GM12878 (cell line): ENCODE results near the gene PGAM2. TPM values are rescaled to one million over a fixed set of nuclear protein-coding genes. Genes with fewer than 3 reads are reported as not detected.
A peak's percentile ranks its signal among the peaks of the same experiment; 100 is the strongest.

Experiments used
- ATAC-seq: fragments of 200-7000 bp; cut with Tn5 transposase; 3 replicates; pipeline ENCODE4 v1.9.1; 2020; ENCODE audit warnings: mild to moderate bottlenecking, moderate library complexity
- BruUV-seq: library from RNA; stranded (reverse); fragments of 400-500 nt; replicated peaks from 2 replicates; lab custom pipeline; 2021; lab: Mats Ljungman, UMichigan
- CTCF ChIA-PET: fragments of 300-600 bp; sonication (Branson Sonifier 250); formaldehyde crosslinking; extraction: SDS; loops from one replicate; lab custom pipeline; 2021; ENCODE audit warnings: inconsistent platforms; lab: Yijun Ruan, JAX
- POLR2A ChIA-PET: fragments of 350-600 bp; formaldehyde crosslinking; extraction: SDS; loops from one replicate; lab custom pipeline; 2021; ENCODE audit warnings: inconsistent platforms; lab: Charles Lee
- RAD21 ChIA-PET: fragments of 300-600 bp; sonication (Branson Sonifier 250); formaldehyde crosslinking; loops from one replicate; lab custom pipeline; 2023; ENCODE audit warnings: antibody characterized with exemption; ENCODE audit not compliant: unreplicated experiment; lab: Charles Lee
- SMC1A ChIA-PET: fragments of 300-600 bp; sonication (Branson Sonifier 250); formaldehyde crosslinking; loops from one replicate; lab custom pipeline; 2023; ENCODE audit not compliant: unreplicated experiment, uncharacterized antibody; lab: Charles Lee
- DNase-seq: peaks from one replicate; pipeline ENCODE4 v3.0.0-alpha.2; 2011; ENCODE audit warnings: low read depth, low spot score
- FAIRE-seq: peaks from 3 replicates; lab custom pipeline; 2011; peaks lifted over from hg19 to GRCh38; lab: Jason Lieb, UNC
- H2AFZ ChIP-seq: 2 replicates; pipeline ENCODE4 v1.6.0; 2011; ENCODE audit warnings: low read depth, low read length, control low read depth; ENCODE audit not compliant: control insufficient read depth
- H3K27ac ChIP-seq: 2 replicates; pipeline ENCODE4 v1.5.1; 2011; ENCODE audit warnings: control low read depth; ENCODE audit not compliant: control insufficient read depth, insufficient read depth
- H3K27me3 ChIP-seq, 2 experiments: replicated peaks in 1 of 2; 2 replicates each; pipeline versions ENCODE4 v1.6.0 to v1.6.1; 2011; ENCODE audit warnings: low read length in 1 of 2; ENCODE audit not compliant: control insufficient read depth in 2 of 2, insufficient read depth in 2 of 2
- H3K36me3 ChIP-seq, 2 experiments: 2 replicates each; pipeline ENCODE4 v1.5.1; 2011; ENCODE audit warnings: low read length in 1 of 2; ENCODE audit not compliant: control insufficient read depth in 2 of 2, insufficient read depth in 2 of 2
- H3K4me1 ChIP-seq: 2 replicates; pipeline ENCODE4 v1.6.1; 2011; ENCODE audit warnings: mild to moderate bottlenecking, low read length, moderate library complexity, mixed read lengths; ENCODE audit not compliant: control insufficient read depth, insufficient read depth
- H3K4me2 ChIP-seq: 2 replicates; pipeline ENCODE4 v1.6.0; 2011; ENCODE audit warnings: control low read depth; ENCODE audit not compliant: control insufficient read depth, insufficient read depth
- H3K4me3 ChIP-seq: fragments of 200-600 bp; sonication (generic); 2 replicates; pipeline ENCODE4 v1.5.1; 2016
- H3K79me2 ChIP-seq: 2 replicates; pipeline ENCODE4 v1.6.0; 2011; ENCODE audit warnings: low read length; ENCODE audit not compliant: control insufficient read depth, insufficient read depth
- H3K9ac ChIP-seq: 2 replicates; pipeline ENCODE4 v1.8.0; 2011; ENCODE audit warnings: low read length, control low read depth, mixed read lengths; ENCODE audit not compliant: control insufficient read depth, insufficient read depth
- H3K9me3 ChIP-seq: replicated peaks from 3 replicates; pipeline ENCODE4 v1.5.1; 2011; ENCODE audit warnings: mild to moderate bottlenecking, low read length; ENCODE audit not compliant: control insufficient read depth, insufficient read depth
- H4K20me1 ChIP-seq: 2 replicates; pipeline ENCODE4 v1.6.0; 2011; ENCODE audit not compliant: control insufficient read depth, insufficient read depth
- EGR1 ChIP-seq, 2 experiments: IDR thresholded peaks; 1 replicate in 1 of 2; 2 replicates in 1 of 2; pipeline ENCODE4 v1.6.1; 2011 to 2012; ENCODE audit warnings: low read depth in 2 of 2, low read length in 2 of 2, borderline replicate concordance in 1 of 2, mild to moderate bottlenecking in 1 of 2, moderate library complexity in 1 of 2
- FOS ChIP-seq: IDR thresholded peaks from 3 replicates; pipeline ENCODE4 v1.6.1; 2011; ENCODE audit warnings: borderline replicate concordance; ENCODE audit not compliant: insufficient read length; ENCODE audit errors: extremely low read depth
- NFYA ChIP-seq: IDR thresholded peaks from 2 replicates; pipeline ENCODE4 v1.6.1; 2011; ENCODE audit warnings: low read depth, mild to moderate bottlenecking, low read length, improper control_type of control experiment, borderline replicate concordance
- POLR2A ChIP-seq: IDR thresholded peaks from 2 replicates; pipeline ENCODE4 v1.6.1; 2011; ENCODE audit warnings: low read depth, mild to moderate bottlenecking, low read length
- SIX5 ChIP-seq: IDR thresholded peaks from 2 replicates; pipeline ENCODE4 v1.6.1; 2011; ENCODE audit warnings: mild to moderate bottlenecking, low read depth, low read length, moderate library complexity; ENCODE audit not compliant: severe bottlenecking
- WGBS: methylation state at CpG from one replicate; pipeline ENCODE4 v1.1.6; 2016; ENCODE audit warnings: low lambda C conversion rate; ENCODE audit not compliant: insufficient replicate concordance, insufficient coverage; ENCODE audit errors: missing lambda C conversion rate; 5-methylcytosine and 5-hydroxymethylcytosine counted together
- in situ Hi-C: fragments of 300-500 bp; cut with MboI; formaldehyde crosslinking; loops from 9 replicates; pipeline ENCODE4 v1.14.3; 2018; ENCODE audit warnings: mixed read lengths
- intact Hi-C: fragments of 100-400 bp; cut with micrococcal nuclease; formaldehyde crosslinking; loops from one replicate; pipeline ENCODE4 v1.14.2; 2022; ENCODE audit not compliant: unreplicated experiment
- polyA plus RNA-seq, 11 experiments: library from polyadenylated mRNA; depleted of rRNA in 4 of 11; unstranded in 6 of 11; stranded (reverse) in 5 of 11; fragments of >200 nt; fragmentation: Nextera tagmentation in 4 of 11; fragmentation: Illumina TruSeq in 1 of 11; extraction: Ambion mirVana in 4 of 11; extraction: Trizol in 1 of 11; gene quantifications; 1 replicate in 1 of 11; 2 replicates in 10 of 11; pipeline versions ENCODE4 v1.2.1 to v1.2.3, GENCODE V29; 2011 to 2016; ENCODE audit warnings: inconsistent platforms in 2 of 11, missing spikeins in 2 of 11, low read depth in 1 of 11
- total RNA-seq, 4 experiments: library from RNA; depleted of rRNA in 3 of 4; stranded (reverse); fragments of >200 nt in 3 of 4; fragmentation: Illumina TruSeq in 1 of 4; extraction: Trizol in 1 of 4; gene quantifications; 2 replicates each; pipeline versions ENCODE4 v1.2.1 to v1.2.3, GENCODE V29; 2013 to 2021

PGAM2 gene
- total and polyA plus RNA-seq, 10 of the 15 experiments (the other 5 are each of a cell fraction or from before 2014, with no cell fraction given): not detected

- TF ChIP-seq SIX5 (no peak), NFYA (no peak)
- TF ChIP-seq, all 136 proteins: peak for 0
These were observed 14.8 kb upstream of the PGAM2 start (continued) for GRCh38 chr7:44080118-44080517.

DNA sequence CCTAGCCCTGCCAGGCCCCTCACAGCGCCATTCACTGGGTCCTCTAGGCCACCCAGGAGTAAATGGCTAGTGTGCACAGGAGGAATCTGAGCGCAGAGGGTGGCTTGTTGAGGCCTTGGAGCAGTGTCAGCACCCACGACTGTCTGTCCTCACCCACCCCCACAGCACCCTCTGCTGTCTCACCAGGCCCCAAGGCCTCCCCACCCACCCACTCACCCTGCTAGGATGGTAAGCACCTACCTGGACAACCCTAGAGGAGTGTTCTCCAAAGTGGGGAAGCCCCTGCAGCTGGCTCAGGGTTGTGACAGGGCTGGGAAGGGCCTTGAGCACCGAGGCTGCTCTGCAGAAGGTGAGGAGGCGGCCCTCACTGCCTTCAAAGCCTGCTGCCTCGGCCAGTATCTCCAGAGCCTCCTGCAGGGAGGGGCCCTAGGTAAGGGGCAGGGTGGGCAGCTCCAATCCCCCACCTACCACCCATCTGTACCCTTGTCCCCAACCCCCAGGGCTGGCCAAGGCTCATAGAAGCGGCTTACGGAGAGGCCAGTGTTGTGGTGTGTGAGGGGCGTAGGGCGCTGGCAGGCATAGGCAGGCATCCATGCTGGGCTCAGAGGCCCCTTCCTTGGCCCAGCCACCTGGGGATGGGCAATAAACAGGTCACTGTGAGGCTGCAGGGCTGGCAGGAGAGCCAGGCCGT is 14.1 kb upstream of the PGAM2 start:
- Histone ChIP-seq H3K27ac (no peak overlapping the region), H2AFZ (no peak overlapping the region), H3K9ac (no peak overlapping the region), H3K27me3 (no peaks in the 10 kb centered on the region), H3K4me3 (peak overlapping the region; percentile 99; the same call in 1 of the 2 replicates), H3K36me3 (peaks cover 13 to 28% of the 10 kb centered on the region in 2 experiments), H3K4me2 (peak overlapping the region; percentile 25), H3K9me3 (no peaks in the 10 kb centered on the region), H4K20me1 (no peaks in the 10 kb centered on the region), H3K79me2 (peaks cover 22% of the 10 kb centered on the region), H3K4me1 (peaks cover 18% of the 10 kb centered on the region)
- TF ChIP-seq POLR2A: peak; percentile 30; the same call in 1 of the 2 replicates
- TF ChIP-seq EGR1 (IDR thresholded peaks at IDR 0.05; ENCODE audit: borderline replicate concordance in 1 of 2, low read depth in 2 of 2, low read length in 2 of 2): peak in 1 of 2 experiments; percentile 48; a peak in 1 of 3 replicates
- no peak for TF ChIP-seq FOS
- RAD21 ChIA-PET: interaction anchor here (1.5 kb wide), 1 partner anchor 18 kb away, joined by 3 read pairs; no protein-coding TSS in a partner anchor
- no peak for FAIRE-seq
- CTCF ChIA-PET: interaction anchor here (1.0 kb wide), 1 partner anchor 117 kb away, joined by 3 read pairs; no protein-coding TSS in a partner anchor
- DNase-seq: no peak
- SMC1A ChIA-PET: no interaction called here
- intact Hi-C loops: loop anchor here (2.0 kb wide), 1 partner anchor 117 kb away; no protein-coding TSS in a partner anchor
- no peak for ATAC-seq
- BruUV-seq: no TSS peak
- in situ Hi-C loops: no loop called here
- 62% methylated on average over 11 of the region's 11 CpGs for WGBS
- POLR2A ChIA-PET: interaction anchor here (0.5 to 0.6 kb wide), 2 partner anchors 38 to 59 kb away, joined by 3 to 5 read pairs; no protein-coding TSS in a partner anchor
